IPS-11a (cell line): ENCODE measurements around the gene SIVA1.

Experiments used
- H3K4me3 ChIP-seq: one replicate; pipeline ENCODE4 v1.5.1; 2013; ENCODE audit warnings: low read depth, low read length, control low read depth

SIVA1 gene

GRCh38 chr14:104783484-104784217 lies 30.7 kb downstream of the SIVA1 start:
- H3K4me3 ChIP-seq, result no peak overlapping the region

GRCh38 chr14:104784218-104784568 lies 31.2 kb downstream of the SIVA1 start:
- H3K4me3 ChIP-seq, result no peak overlapping the region

DNA sequence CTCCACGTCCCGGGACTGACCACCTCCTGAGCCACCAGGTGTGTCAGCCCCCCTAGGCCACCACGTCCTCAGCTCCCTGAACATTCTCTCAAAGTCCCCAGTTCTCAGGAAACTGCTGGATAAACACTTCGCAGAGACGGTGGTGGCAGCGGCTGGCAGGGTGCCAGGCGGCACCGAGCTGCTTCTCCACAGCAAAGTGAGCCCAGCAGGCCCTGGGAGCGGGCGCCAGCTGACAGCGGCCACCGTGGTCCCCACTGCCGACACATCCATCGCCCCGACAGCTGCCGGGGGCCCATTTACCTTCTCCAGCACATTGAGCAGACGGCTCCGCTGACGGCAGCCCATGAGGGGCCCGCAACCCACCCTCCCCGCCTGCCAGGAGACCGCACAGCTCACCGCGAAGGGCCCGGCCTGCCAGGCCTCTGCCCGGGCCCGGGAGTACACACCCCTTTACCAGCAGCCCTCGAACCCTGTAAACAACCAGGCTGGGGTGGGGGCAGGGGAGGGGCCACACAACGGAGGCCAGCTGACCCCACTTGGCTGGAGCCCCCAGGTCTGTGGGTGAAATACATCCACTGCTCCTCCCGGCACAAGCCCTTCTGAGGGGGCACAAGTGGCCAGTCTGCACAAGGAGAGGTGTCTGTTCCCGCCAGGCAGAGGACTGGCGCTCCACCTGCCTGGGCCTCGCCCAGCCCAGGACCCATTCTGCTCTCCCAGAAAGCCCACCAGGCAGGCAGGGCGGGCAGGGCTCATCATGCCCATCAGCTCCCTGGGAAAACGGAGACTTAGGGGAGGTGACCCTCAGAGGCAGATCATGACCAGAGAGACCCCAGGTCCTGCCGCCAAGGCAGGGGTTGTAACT lies 32.1 kb downstream of the SIVA1 start:
- no peak overlapping the region for H3K4me3 ChIP-seq

DNA sequence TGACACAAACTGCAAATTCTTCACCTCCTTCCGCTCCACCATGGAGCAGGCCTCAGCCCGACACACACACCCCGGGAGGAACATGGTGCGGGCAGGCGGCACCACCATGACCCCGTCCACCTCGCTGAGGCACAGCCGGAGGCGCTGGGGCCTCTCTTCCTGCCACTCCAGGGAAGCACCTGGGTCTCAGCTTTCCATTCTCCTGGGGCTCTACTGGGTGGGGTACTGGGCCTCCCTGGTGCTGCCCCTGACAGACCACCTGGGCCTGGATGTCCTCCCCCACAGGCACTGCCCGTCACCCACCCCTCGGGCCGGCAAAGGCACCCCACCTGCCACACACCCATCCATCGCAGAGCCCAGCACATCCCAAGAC lies 32.7 kb downstream of the SIVA1 start:
- H3K4me3 ChIP-seq, result no peak overlapping the region

DNA sequence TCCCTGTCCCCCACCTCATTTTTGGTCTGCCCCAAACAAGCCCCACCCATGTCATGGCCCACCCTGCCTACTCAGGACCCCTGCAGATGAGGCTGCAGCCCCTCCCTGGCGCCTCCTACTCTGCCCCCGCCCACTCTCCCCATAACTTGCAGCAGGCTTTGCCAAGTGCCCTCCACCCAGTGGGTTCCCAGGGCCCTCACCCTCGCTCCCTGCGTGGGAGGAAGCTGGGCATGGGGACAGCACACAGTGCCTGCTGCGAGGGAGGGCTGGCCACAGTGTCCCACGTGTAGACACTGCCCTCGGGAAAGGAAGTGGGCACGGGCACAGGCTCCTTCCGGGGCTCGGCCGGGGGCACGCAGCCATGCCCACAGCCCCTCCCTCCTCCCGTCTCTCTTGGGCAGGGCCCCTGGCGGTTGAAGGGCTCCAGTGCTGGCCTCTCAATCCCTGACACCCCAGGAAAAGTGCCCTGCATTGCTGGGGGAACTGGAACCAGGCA lies 33.2 kb downstream of the SIVA1 start:
- no peak overlapping the region for H3K4me3 ChIP-seq

DNA sequence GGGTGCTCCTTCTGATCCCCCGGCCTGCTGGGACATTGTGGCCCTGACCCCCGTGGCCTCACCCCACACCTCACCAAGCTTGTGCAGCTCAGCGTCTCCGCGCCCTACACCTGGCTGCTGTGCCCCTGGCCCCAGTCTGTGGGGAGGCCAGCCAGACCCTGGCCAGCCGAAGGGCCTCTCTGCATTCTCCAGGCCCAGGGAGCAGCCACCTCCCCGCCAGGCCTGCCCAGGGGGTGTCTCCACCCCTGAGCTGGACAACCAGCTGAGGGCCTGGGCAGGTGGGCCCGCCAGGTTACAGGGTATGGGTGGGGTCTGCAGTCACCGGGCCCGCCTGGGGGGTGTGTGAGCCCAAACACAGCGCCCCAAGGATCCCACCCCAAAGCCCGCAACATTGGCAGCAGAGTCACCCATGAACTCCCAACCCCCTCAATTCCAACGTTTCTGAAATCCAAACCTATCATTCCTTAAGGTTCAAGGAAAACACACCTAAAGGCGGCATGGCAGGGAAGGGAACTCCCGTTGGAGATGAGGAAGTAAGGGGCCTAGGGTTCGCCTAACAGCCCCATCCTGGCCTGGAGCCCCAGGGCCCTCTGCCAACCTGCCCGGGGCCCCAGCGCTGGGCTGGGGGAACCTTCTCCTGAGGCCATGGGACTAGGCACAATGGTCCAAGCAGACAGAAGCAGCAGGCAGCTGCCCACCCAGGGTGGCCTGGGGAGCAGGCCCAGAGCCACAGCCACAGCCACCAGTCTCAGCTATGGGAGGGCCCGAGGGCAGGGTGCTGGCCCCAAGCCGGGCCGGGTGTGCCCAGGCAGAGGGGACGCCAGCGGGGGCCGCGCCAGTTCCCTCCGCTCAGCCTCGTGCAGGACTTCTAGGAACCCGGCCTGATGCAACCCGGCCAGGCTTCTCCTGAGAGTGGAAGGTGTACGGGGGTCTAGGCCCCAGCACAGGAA lies 34.1 kb downstream of the SIVA1 start:
- no peak overlapping the region for H3K4me3 ChIP-seq

DNA sequence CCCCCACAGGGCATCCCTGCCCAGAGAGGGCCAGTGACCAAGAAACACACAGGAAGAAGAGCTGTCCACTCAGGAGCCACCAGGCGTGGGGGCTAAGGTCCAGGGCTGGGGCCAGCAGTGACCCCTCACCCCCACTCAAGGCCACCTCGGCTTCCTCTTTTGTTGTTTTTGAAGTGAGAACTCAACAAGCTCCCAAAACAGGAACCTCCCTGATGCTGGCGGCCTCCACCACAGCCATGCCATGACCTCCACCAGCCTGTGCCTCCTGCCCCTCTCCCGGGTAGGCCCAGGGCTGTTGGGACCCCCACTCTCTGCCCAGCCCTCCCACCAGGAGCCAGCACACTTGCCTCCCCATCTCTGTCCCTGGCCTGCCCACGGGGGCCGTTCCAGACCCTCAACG lies 34.8 kb downstream of the SIVA1 start:
- H3K4me3 ChIP-seq, result no peak overlapping the region

DNA sequence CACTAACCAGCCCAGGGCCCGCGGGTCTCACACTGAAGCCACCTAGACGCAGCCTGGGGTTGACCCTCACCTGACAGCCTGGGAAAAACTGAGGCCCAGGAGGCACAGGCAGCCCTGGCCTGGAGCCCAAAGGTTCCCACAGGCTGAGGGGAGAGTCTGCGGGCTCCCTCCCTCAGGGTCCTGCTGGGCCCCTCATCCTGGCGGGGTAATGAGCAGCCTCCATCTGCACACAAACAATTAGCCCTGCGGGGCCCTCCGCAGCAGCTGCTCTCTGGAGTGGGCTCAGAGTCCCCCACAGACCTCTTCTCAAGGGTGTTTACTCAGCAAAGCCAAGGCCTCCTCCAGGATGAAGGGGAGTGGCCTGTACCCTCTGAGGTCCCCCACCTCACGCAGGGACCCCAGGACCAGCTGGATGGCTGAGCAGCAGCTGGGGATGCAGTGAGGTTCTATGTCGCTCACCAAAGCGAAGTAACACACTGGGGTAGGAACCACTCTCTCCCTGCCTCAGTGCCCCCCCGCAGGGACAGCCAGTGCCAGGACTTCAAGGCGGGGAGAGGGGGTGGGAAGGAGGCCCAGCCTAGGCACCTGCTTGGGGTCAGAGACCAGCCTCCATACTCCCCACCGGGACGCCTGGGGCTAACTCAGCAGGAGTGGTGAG lies 35.3 kb downstream of the SIVA1 start:
- H3K4me3 ChIP-seq, result no peak overlapping the region

- H3K4me3 ChIP-seq, result no peak overlapping the region
Measured at GRCh38 chr14:104788873-104789663, 36.1 kb downstream of the SIVA1 start.

DNA sequence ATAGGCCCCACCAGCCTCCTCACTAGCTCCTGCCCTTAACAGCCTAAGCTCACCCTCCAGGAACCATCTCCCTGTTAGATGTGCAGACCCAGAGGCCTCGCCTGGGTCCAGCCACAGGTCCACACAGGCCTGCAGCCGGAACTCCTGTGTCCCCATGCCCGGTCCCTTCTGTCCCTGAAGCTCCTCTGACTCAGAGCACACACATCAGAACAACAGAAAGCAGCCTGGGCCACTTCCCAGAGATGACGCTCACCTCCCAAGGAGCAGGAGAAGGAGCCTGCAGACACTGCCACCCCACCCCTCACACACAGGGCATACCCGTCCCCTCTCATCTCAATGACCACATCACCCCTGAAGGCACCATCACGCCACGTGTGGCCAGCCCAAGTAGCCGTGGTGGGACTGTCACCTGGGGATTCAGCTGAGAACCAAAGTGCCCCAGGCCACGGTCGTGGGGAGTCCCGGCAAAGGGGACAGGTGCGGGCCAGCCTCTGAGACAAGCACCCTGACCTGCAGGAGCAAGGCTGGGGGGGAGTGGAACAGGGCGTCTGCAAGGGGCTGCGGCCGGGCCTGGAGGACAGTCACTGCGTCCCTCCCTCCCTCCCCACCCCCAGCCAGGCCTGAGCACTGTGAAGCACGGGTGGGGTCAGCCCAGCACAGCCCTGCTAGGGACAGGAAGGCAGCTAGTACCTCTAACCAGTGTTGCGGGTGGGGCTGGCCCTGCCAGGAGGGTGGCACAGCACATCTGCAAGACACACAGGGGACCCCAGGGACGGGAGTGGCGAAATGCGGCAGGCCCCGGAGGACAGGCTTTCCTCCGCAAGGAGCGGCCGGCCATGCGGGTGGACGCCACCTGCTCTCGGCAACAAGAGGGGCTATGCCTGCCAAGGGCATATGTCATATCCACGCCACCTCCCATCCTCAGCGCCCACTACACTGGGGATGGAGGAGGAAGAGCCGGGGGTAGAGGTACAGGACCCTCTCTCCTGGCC lies 37.1 kb downstream of the SIVA1 start:
- H3K4me3 ChIP-seq, result no peak overlapping the region

DNA sequence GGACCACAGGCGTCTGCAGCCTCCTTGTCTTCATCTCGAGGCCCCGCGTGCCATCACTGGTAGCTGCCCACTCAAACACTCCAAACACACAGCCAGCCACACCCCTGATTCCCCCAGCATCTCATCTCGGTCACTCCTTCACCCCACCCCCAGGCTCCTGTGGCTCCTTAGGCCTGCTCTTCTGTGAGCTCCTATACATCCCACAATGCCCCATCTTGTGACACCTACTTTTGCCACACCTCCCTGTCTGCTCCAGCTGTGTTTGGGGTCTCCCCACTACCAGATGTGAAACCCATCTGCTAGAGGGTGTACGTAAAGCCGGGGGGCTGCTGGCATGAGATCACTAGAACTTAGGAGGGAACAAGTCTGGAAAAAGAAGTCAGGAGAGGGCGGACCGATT lies 38.5 kb downstream of the SIVA1 start:
- H3K4me3 ChIP-seq, result no peak overlapping the region

- no peak overlapping the region for H3K4me3 ChIP-seq
Measured at GRCh38 chr14:104792101-104792884, 39.3 kb downstream of the SIVA1 start.

DNA sequence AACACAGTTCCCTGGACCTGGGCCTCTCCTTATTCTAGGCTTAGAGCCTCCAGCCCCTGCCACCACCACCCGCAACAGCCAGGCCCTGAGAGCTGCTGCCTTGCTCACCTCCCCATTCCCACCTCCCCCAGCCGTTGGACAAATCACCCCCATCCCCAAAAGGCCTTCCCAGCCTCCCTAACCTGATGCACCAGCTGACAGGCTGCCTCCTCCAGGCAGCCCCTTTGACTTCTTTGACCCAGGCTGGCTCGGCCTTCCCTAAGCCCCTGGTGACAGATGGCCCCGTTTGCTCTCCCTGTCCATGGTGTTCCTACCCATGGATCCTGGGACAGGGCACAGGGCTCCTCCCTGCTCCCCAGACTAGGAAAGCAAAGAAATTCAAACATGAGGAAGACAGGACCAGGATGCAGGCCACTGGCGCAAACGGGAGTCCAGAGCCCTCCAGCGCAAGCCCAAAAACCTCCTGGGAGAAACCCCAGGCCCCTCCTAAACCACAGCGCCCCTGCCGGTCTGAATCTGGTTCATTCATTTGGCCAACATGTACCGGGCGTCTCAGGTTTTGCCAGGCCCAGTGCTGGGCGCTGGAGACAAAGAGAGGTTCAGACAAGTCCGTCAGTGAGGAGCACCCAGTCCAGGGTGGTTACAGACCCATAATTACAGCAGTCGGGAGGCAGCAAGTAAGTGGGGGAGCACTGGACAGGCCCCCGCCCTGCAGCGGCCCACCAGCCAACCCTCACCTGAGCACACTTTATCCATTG lies 40.2 kb downstream of the SIVA1 start:
- no peak overlapping the region for H3K4me3 ChIP-seq

- H3K4me3 ChIP-seq, result no peak overlapping the region
Measured at GRCh38 chr14:104793703-104793959, 40.7 kb downstream of the SIVA1 start.

GRCh38 chr14:104794099-104794498 lies 41.2 kb downstream of the SIVA1 start:
- no peak overlapping the region for H3K4me3 ChIP-seq

- peak overlapping the region; percentile 67 for H3K4me3 ChIP-seq
Measured at GRCh38 chr14:104794631-104794992, 41.7 kb downstream of the SIVA1 start.

GRCh38 chr14:104794993-104795780 lies 42.2 kb downstream of the SIVA1 start, which contains the start of gene AKT1:
Gene AKT1 (minus strand): TSS chr14:104795748. CDS start chr14:104792643, 3,105 bp downstream.
- H3K4me3 ChIP-seq, result peak within 1 kb of the TSS; percentile 67
